SK-N-SH (cell line): Measurements from ENCODE around the gene C4A. TPM values are rescaled to one million over a fixed set of nuclear protein-coding genes. Genes with fewer than 3 reads are reported as not detected.

Experiments used
- CTCF ChIA-PET: fragments of 300-600, 350-600 bp; formaldehyde crosslinking; extraction: SDS; loops from one replicate; lab custom pipeline; 2021; lab: Yijun Ruan, JAX
- POLR2A ChIA-PET: fragments of 350-600 bp; sonication (Branson Sonifier 250); formaldehyde crosslinking; extraction: SDS; loops from one replicate; lab custom pipeline; 2020; ENCODE audit warnings: antibody characterized with exemption, inconsistent platforms; lab: Yijun Ruan, JAX
- DNase-seq: peaks from one replicate; pipeline ENCODE4 v3.0.0; 2012
- H2AFZ ChIP-seq: fragments of 200-600 bp; sonication (generic); 2 replicates; pipeline ENCODE4 v1.8.1; 2016; ENCODE audit warnings: antibody characterized with exemption, mild to moderate bottlenecking, low read depth
- H3F3A ChIP-seq: fragments of 200-600 bp; sonication (generic); replicated peaks from 2 replicates; pipeline ENCODE3; 2016; ENCODE audit warnings: antibody characterized with exemption, mild to moderate bottlenecking; ENCODE audit not compliant: insufficient read depth
- H3K27ac ChIP-seq, 2 experiments: fragments of 200-500 bp in 1 of 2; fragments of 200-600 bp in 1 of 2; sonication (Bioruptor generic) in 1 of 2; sonication (generic), shearing (Covaris generic) in 1 of 2; 2 replicates each; pipeline versions ENCODE4 v1.5.1 to v1.6.1; 2014 to 2016; ENCODE audit warnings: low read depth in 2 of 2, inconsistent platforms in 1 of 2, low read length in 1 of 2, mild to moderate bottlenecking in 1 of 2, mixed read lengths in 1 of 2
- H3K27me3 ChIP-seq: fragments of 200-600 bp; sonication (generic), shearing (Covaris generic); 2 replicates; pipeline ENCODE4 v1.6.1; 2016; ENCODE audit warnings: mixed run types; ENCODE audit not compliant: insufficient read depth
- H3K36me3 ChIP-seq, 2 experiments: fragments of 200-500 bp in 1 of 2; fragments of 200-600 bp in 1 of 2; sonication (Bioruptor generic) in 1 of 2; sonication (generic) in 1 of 2; replicated peaks in 1 of 2; 2 replicates each; pipeline versions ENCODE3 to v1.5.1; 2014 to 2016; ENCODE audit warnings: low read length in 1 of 2, mild to moderate bottlenecking in 1 of 2; ENCODE audit not compliant: insufficient read depth in 2 of 2, control insufficient read depth in 1 of 2
- H3K4me1 ChIP-seq, 2 experiments: fragments of 200-500 bp in 1 of 2; fragments of 200-600 bp in 1 of 2; sonication (Bioruptor generic) in 1 of 2; sonication (generic), shearing (Covaris generic) in 1 of 2; 2 replicates each; pipeline versions ENCODE4 v1.5.1 to v1.6.1; 2014 to 2016; ENCODE audit warnings: low read depth in 1 of 2, low read length in 1 of 2, mixed run types in 1 of 2; ENCODE audit not compliant: insufficient read depth in 2 of 2, control insufficient read depth in 1 of 2
- H3K4me2 ChIP-seq: fragments of 200-600 bp; sonication (generic), shearing (Covaris generic); 2 replicates; pipeline ENCODE4 v1.6.1; 2017; ENCODE audit warnings: mixed run types
- H3K4me3 ChIP-seq, 2 experiments: fragments of 200-500 bp in 1 of 2; fragments of 200-600 bp in 1 of 2; sonication (Bioruptor generic) in 1 of 2; sonication (generic), shearing (Covaris generic) in 1 of 2; 2 replicates each; pipeline versions ENCODE4 v1.5.1 to v1.8.1; 2014 to 2016; ENCODE audit warnings: low read depth in 2 of 2, inconsistent platforms in 1 of 2, low read length in 1 of 2, mild to moderate bottlenecking in 1 of 2, mixed read lengths in 1 of 2, moderate library complexity in 1 of 2
- H3K79me2 ChIP-seq: fragments of 200-600 bp; sonication (generic); 2 replicates; pipeline ENCODE4 v1.8.1; 2017; ENCODE audit warnings: mild to moderate bottlenecking; ENCODE audit not compliant: insufficient read depth
- H3K9ac ChIP-seq: fragments of 200-600 bp; sonication (generic); 2 replicates; pipeline ENCODE4 v1.6.1; 2017; ENCODE audit warnings: mixed run types
- H3K9me2 ChIP-seq: fragments of 200-600 bp; sonication (generic); 2 replicates; pipeline ENCODE4 v1.6.1; 2017; ENCODE audit warnings: mixed run types
- H3K9me3 ChIP-seq: fragments of 200-600 bp; sonication (generic); 2 replicates; pipeline ENCODE4 v1.6.1; 2017; ENCODE audit warnings: mixed run types, mild to moderate bottlenecking, moderate library complexity
- H4K20me1 ChIP-seq: fragments of 200-600 bp; sonication (generic); 2 replicates; pipeline ENCODE4 v1.6.1; 2017; ENCODE audit warnings: mild to moderate bottlenecking, mixed run types; ENCODE audit not compliant: insufficient read depth
- CHD2 ChIP-seq: fragments of 150-350 bp; IDR thresholded peaks from 2 replicates; pipeline ENCODE4 v1.6.1; 2018; ENCODE audit warnings: low read length; ENCODE audit not compliant: partially characterized antibody
- EP300 ChIP-seq, 2 experiments: IDR thresholded peaks; 2 replicates each; pipeline versions ENCODE4 v1.4.0 to v1.6.1; 2012; ENCODE audit warnings: borderline replicate concordance in 1 of 2, low read depth in 1 of 2, low read length in 1 of 2
- FOXJ3 ChIP-seq: sonication (generic); formaldehyde crosslinking; IDR thresholded peaks from 2 replicates; pipeline ENCODE4 v1.5.1; 2020; ENCODE audit warnings: mild to moderate bottlenecking, missing genetic modification reagents
- FOXM1 ChIP-seq: IDR thresholded peaks from 2 replicates; pipeline ENCODE4 v1.4.0; 2012; ENCODE audit warnings: low read depth, mild to moderate bottlenecking
- GATA2 ChIP-seq: sonication (generic); formaldehyde crosslinking; IDR thresholded peaks from 2 replicates; pipeline ENCODE4 v1.5.0; 2020; ENCODE audit warnings: mild to moderate bottlenecking, missing genetic modification reagents
- JUND ChIP-seq: IDR thresholded peaks from 2 replicates; pipeline ENCODE4 v1.4.0; 2012
- MEF2A ChIP-seq: IDR thresholded peaks from 2 replicates; pipeline ENCODE4 v1.4.0; 2012; ENCODE audit warnings: low read depth, borderline replicate concordance
- NFIC ChIP-seq: IDR thresholded peaks from 2 replicates; pipeline ENCODE4 v1.4.0; 2012; ENCODE audit warnings: borderline replicate concordance
- POLR2AphosphoS5 ChIP-seq: IDR thresholded peaks from 2 replicates; pipeline ENCODE4 v1.6.1; 2012; ENCODE audit warnings: low read depth, low read length
- RAD21 ChIP-seq: IDR thresholded peaks from 2 replicates; pipeline ENCODE4 v1.6.1; 2012; ENCODE audit warnings: mild to moderate bottlenecking, low read length
- RXRA ChIP-seq: IDR thresholded peaks from 2 replicates; pipeline ENCODE4 v1.4.0; 2012; ENCODE audit warnings: low read depth, mild to moderate bottlenecking, borderline replicate concordance
- SIN3A ChIP-seq: IDR thresholded peaks from 2 replicates; pipeline ENCODE4 v1.6.1; 2012; ENCODE audit warnings: low read depth, mild to moderate bottlenecking, low read length, moderate library complexity, borderline replicate concordance
- SMC3 ChIP-seq: IDR thresholded peaks from 2 replicates; pipeline ENCODE4 v1.6.1; 2012; ENCODE audit warnings: low read depth, low read length, improper control_type of control experiment
- TCF12 ChIP-seq: IDR thresholded peaks from 2 replicates; pipeline ENCODE4 v1.4.0; 2012
- TEAD4 ChIP-seq: IDR thresholded peaks from 2 replicates; pipeline ENCODE4 v1.4.0; 2012; ENCODE audit warnings: mild to moderate bottlenecking, borderline replicate concordance; ENCODE audit not compliant: insufficient read depth
- YY1 ChIP-seq: IDR thresholded peaks from 2 replicates; pipeline ENCODE4 v1.4.0; 2012; ENCODE audit warnings: low read depth, mild to moderate bottlenecking
- WGBS: methylation state at CpG from one replicate; pipeline ENCODE4 v1.1.6; 2017; ENCODE audit warnings: low lambda C conversion rate; 5-methylcytosine and 5-hydroxymethylcytosine counted together
- polyA plus RNA-seq, 3 experiments: library from polyadenylated mRNA; depleted of rRNA; stranded (reverse); fragments of >200 nt; gene quantifications; 2 replicates each; pipeline ENCODE4 v1.2.3, GENCODE V29; 2012
- TF ChIP-seq, protein P1 (sequence below): IDR thresholded peaks from 2 replicates; pipeline ENCODE4 v1.4.0; 2012; ENCODE audit warnings: low read depth, borderline replicate concordance
- TF ChIP-seq, protein P2 (sequence below): IDR thresholded peaks from 2 replicates; pipeline ENCODE4 v1.4.0; 2012; ENCODE audit warnings: low read depth
- TF ChIP-seq, protein P3 (sequence below): fragments of 200-600 bp; sonication (generic); IDR thresholded peaks from 2 replicates; pipeline ENCODE4 v1.6.1; 2017; ENCODE audit warnings: antibody characterized with exemption, mild to moderate bottlenecking, moderate library complexity

Gene C4A
- polyA plus RNA-seq, 1 of the 3 experiments (the other 2 are of a cell fraction) = 11.4 TPM

DNA sequence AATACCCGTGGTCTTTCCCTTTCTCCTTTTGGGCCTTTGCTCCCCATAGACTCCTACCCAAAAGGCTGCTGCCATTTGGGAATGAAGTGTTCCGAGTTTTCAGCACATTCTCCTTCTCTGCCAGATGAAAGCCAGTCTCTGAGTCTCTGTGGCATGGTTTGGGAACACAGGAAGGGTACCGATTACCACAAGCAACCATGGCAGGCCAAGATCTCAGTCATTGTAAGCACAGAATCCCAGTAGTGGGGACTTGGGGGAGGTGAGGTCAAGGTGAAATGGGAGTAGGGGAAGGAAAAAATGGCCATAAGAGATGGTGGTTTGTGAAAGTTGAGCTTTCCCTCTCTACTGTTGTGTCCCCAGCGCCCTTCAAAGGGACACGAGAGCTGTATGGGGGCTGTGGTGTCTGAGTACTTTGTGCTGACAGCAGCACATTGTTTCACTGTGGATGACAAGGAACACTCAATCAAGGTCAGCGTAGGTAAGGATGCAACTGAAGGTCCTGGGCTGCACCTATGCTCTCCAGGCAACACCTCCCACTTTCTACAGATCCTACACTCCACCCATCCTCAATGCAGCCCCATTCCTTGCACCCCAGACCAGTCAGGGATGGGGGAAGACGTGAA is 31.8 kb upstream of the C4A start:
- Histone ChIP-seq H3K9ac (no peak overlapping the region), H3K4me2 (no peak overlapping the region), H3F3A (peaks cover 30% of the 10 kb centered on the region), H3K27me3 (no peaks in the 10 kb centered on the region), H3K9me3 (no peaks in the 10 kb centered on the region), H3K9me2 (no peaks in the 10 kb centered on the region), H3K4me3 (no peak overlapping the region), H3K4me1 (peaks cover 9 to 12% of the 10 kb centered on the region in 2 experiments; a peak in 1 of 4 replicates), H3K79me2 (no peaks in the 10 kb centered on the region), H3K36me3 (peaks cover 9 to 44% of the 10 kb centered on the region in 2 experiments), H2AFZ (no peak overlapping the region), H3K27ac (no peak overlapping the region), H4K20me1 (no peaks in the 10 kb centered on the region)
- POLR2A ChIA-PET = interaction anchor here (0.6 to 1.3 kb wide), 2 partner anchors 10 to 1351 kb away, joined by 3 to 4 read pairs; no protein-coding TSS in a partner anchor
- TF ChIP-seq YY1 = no peak
- TF ChIP-seq, protein P1, sequence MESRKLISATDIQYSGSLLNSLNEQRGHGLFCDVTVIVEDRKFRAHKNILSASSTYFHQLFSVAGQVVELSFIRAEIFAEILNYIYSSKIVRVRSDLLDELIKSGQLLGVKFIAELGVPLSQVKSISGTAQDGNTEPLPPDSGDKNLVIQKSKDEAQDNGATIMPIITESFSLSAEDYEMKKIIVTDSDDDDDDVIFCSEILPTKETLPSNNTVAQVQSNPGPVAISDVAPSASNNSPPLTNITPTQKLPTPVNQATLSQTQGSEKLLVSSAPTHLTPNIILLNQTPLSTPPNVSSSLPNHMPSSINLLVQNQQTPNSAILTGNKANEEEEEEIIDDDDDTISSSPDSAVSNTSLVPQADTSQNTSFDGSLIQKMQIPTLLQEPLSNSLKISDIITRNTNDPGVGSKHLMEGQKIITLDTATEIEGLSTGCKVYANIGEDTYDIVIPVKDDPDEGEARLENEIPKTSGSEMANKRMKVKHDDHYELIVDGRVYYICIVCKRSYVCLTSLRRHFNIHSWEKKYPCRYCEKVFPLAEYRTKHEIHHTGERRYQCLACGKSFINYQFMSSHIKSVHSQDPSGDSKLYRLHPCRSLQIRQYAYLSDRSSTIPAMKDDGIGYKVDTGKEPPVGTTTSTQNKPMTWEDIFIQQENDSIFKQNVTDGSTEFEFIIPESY = no peak
- TF ChIP-seq SMC3 = no peak
- TF ChIP-seq POLR2AphosphoS5 = 0 out of 2 replicates have a peak, but pooled peaks have one; percentile 2
- no peak for DNase-seq
- 81% methylated on average over 7 of the region's 7 CpGs for WGBS
- CTCF ChIA-PET = interaction anchor here (0.7 to 4.5 kb wide), 6 partner anchors 10 to 269 kb away, joined by 3 to 29 read pairs (median 6); partner anchors contain the start of genes DXO, LY6G5C and SKIC2

DNA sequence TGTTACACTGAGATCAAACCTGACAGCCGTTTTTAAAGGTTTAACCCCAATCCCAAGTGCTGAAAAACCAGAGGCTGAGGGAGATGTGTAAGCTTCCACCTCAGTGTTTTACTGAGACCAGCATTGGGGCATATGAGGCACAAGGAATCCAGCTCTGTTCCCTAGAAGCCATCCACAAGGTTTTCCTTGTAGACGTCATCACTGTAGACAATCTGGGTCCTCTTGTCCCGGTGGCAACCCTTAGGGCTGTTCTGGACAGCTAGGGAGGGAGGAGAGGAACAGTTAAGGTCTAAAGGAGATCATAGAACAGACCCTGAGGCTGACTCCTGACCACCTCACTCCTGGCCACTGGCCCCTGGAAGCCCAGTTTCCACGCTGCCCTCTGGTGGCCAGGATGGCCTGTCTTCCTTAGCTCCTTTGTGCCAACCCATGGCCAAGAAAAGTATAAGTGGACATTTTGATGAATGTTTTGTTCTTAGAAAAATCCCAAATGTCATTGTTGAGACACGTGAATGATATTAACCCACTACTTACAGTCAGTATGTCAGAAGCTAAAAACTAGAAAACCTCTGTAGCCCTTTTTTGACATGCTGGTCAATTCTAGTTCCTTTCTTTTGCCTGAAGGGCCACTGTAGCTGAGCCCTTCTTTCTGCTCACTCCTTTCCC is 29.6 kb upstream of the C4A start:
- H3K79me2 ChIP-seq = peaks cover 8% of the 10 kb centered on the region; the same call in 1 of the 2 replicates
- POLR2A ChIA-PET = interaction anchor here (0.6 to 2.2 kb wide), 4 partner anchors 10 to 100 kb away, joined by 3 to 7 read pairs (median 5); partner anchors contain the start of gene DXO
- H3K27ac ChIP-seq = peak overlapping the region; percentile 6 to 26; a peak in 3 of 4 replicates
- H4K20me1 ChIP-seq = no peaks in the 10 kb centered on the region
- no peaks in the 10 kb centered on the region for H3K9me3 ChIP-seq
- no peaks in the 10 kb centered on the region; a peak in 1 of 4 replicates for H3K4me1 ChIP-seq
- H3K4me2 ChIP-seq = no peak overlapping the region
- DNase-seq = peak; percentile 75
- peaks cover 29 to 57% of the 10 kb centered on the region in 2 experiments for H3K36me3 ChIP-seq
- H2AFZ ChIP-seq = no peak overlapping the region
- no peaks in the 10 kb centered on the region for H3K27me3 ChIP-seq
- H3K4me3 ChIP-seq = no peak overlapping the region
- H3F3A ChIP-seq = peaks cover 20% of the 10 kb centered on the region
- WGBS = 22% methylated on average over 4 of the region's 5 CpGs
- CTCF ChIA-PET = interaction anchor here (0.7 to 4.5 kb wide), 23 partner anchors 9 to 272 kb away, joined by 3 to 29 read pairs (median 7); partner anchors contain the start of genes DDAH2, DXO, EHMT2 and LY6G5C
- H3K9me2 ChIP-seq = no peaks in the 10 kb centered on the region
- no peak overlapping the region for H3K9ac ChIP-seq
- TF ChIP-seq, protein P2, sequence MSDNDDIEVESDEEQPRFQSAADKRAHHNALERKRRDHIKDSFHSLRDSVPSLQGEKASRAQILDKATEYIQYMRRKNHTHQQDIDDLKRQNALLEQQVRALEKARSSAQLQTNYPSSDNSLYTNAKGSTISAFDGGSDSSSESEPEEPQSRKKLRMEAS = no peak
- TF ChIP-seq TCF12 = no peak
- peak; percentile 77 for TF ChIP-seq SMC3
- TF ChIP-seq SIN3A = no peak
- TF ChIP-seq FOXJ3 (CRISPR knock-in tag) = no peak
- TF ChIP-seq NFIC = no peak; the same call in 1 of the 2 replicates
- TF ChIP-seq RXRA = no peak
- no peak for TF ChIP-seq MEF2A
- no peak for TF ChIP-seq TEAD4
- TF ChIP-seq YY1 = no peak
- TF ChIP-seq, protein P1 = no peak
- no peak for TF ChIP-seq GATA2 (CRISPR knock-in tag)
- no peak for TF ChIP-seq EP300 (IDR thresholded peaks at IDR 0.05; ENCODE audit: borderline replicate concordance in 1 of 2, low read depth in 1 of 2, low read length in 1 of 2)
- TF ChIP-seq JUND = no peak
- TF ChIP-seq RAD21 = peak; percentile 67
- TF ChIP-seq FOXM1 = no peak
- TF ChIP-seq, protein P3, sequence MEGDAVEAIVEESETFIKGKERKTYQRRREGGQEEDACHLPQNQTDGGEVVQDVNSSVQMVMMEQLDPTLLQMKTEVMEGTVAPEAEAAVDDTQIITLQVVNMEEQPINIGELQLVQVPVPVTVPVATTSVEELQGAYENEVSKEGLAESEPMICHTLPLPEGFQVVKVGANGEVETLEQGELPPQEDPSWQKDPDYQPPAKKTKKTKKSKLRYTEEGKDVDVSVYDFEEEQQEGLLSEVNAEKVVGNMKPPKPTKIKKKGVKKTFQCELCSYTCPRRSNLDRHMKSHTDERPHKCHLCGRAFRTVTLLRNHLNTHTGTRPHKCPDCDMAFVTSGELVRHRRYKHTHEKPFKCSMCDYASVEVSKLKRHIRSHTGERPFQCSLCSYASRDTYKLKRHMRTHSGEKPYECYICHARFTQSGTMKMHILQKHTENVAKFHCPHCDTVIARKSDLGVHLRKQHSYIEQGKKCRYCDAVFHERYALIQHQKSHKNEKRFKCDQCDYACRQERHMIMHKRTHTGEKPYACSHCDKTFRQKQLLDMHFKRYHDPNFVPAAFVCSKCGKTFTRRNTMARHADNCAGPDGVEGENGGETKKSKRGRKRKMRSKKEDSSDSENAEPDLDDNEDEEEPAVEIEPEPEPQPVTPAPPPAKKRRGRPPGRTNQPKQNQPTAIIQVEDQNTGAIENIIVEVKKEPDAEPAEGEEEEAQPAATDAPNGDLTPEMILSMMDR = peak; percentile 90
- no peak for TF ChIP-seq CHD2
- no peak for TF ChIP-seq POLR2AphosphoS5
